Choroid plexus epithelial cell (primary cell): Measurements from ENCODE around the gene SLC4A4.

Experiments
- DNase-seq: peaks from one replicate; pipeline ENCODE4 v3.0.0-alpha.2; 2010; ENCODE audit warnings: low read depth
- H3K4me3 ChIP-seq: 2 replicates; pipeline ENCODE4 v1.5.1; 2011; ENCODE audit warnings: low read depth, mild to moderate bottlenecking, control low read depth, low read length, moderate library complexity
- CTCF ChIP-seq: conservative IDR thresholded peaks from 2 replicates; pipeline ENCODE4 v1.5.1; 2011; ENCODE audit warnings: low read depth, mild to moderate bottlenecking, control low read depth, inconsistent platforms, low read length, moderate library complexity

Gene SLC4A4

GRCh38 chr4:71355971-71356370, 17.2 kb downstream of the SLC4A4 start:
- no peak for DNase-seq
- no peak overlapping the region for H3K4me3 ChIP-seq
- no peak for TF ChIP-seq CTCF

GRCh38 chr4:71356924-71357663, 18.3 kb downstream of the SLC4A4 start:
- no peak overlapping the region for H3K4me3 ChIP-seq
- no peak for TF ChIP-seq CTCF
- no peak for DNase-seq

GRCh38 chr4:71360844-71361243, 22.0 kb downstream of the SLC4A4 start:
- no peak for DNase-seq
- H3K4me3 ChIP-seq: no peak overlapping the region
- TF ChIP-seq CTCF: no peak

GRCh38 chr4:71361476-71361875, 22.7 kb downstream of the SLC4A4 start:
- DNase-seq: no peak
- no peak overlapping the region for H3K4me3 ChIP-seq
- TF ChIP-seq CTCF: no peak

GRCh38 chr4:71366766-71367165, 27.9 kb downstream of the SLC4A4 start:
- no peak for TF ChIP-seq CTCF
- H3K4me3 ChIP-seq: no peak overlapping the region
- no peak for DNase-seq

- TF ChIP-seq CTCF: no peak
- H3K4me3 ChIP-seq: no peak overlapping the region
- no peak for DNase-seq
Observed at GRCh38 chr4:71367546-71367945, 28.7 kb downstream of the SLC4A4 start.

GRCh38 chr4:71368906-71369305, 30.1 kb downstream of the SLC4A4 start:
- no peak overlapping the region for H3K4me3 ChIP-seq
- TF ChIP-seq CTCF: no peak
- no peak for DNase-seq
